Mesothelial cell of epicardium (in vitro differentiated cells): ENCODE data around the gene SLC6A7. TPM values are rescaled to one million over a fixed set of nuclear protein-coding genes. Genes with fewer than 3 reads are reported as not detected.
A peak's percentile ranks its signal among the peaks of the same experiment; 100 is the strongest.

ENCODE experiments used
- DNase-seq, 2 experiments: peaks; one replicate each; pipeline ENCODE4 v3.0.0; 2021; ENCODE audit warnings: low spot score in 2 of 2; ENCODE audit not compliant: unreplicated experiment in 2 of 2
- H3K27ac Mint-ChIP-seq: 2 replicates; pipeline ENCODE4 v1.8.0; 2021; ENCODE audit warnings: mixed read lengths
- H3K27me3 Mint-ChIP-seq: 2 replicates; pipeline ENCODE4 v1.8.0; 2021; ENCODE audit warnings: low read depth, mixed read lengths
- H3K36me3 Mint-ChIP-seq: 2 replicates; pipeline ENCODE4 v1.8.0; 2021; ENCODE audit warnings: mixed read lengths
- H3K4me1 Mint-ChIP-seq: 2 replicates; pipeline ENCODE4 v1.8.0; 2021; ENCODE audit warnings: mixed read lengths
- H3K4me3 Mint-ChIP-seq: 2 replicates; pipeline ENCODE4 v1.8.0; 2021; ENCODE audit warnings: mild to moderate bottlenecking, moderate library complexity, mixed read lengths
- H3K9me3 Mint-ChIP-seq: 2 replicates; pipeline ENCODE4 v1.8.0; 2021; ENCODE audit warnings: mixed read lengths
- total RNA-seq: library from RNA; stranded (reverse); gene quantifications from 3 replicates; pipeline ENCODE4 v1.2.1, GENCODE V29; 2021
- TF ChIP-seq, protein P1 (sequence below): fragments of 200-600 bp; sonication (generic); IDR thresholded peaks from one replicate; pipeline ENCODE4 v1.5.0; 2021; ENCODE audit warnings: antibody characterized with exemption; ENCODE audit not compliant: unreplicated experiment

SLC6A7 gene
- total RNA-seq, 1 donor from 2014 or later = not detected

DNA sequence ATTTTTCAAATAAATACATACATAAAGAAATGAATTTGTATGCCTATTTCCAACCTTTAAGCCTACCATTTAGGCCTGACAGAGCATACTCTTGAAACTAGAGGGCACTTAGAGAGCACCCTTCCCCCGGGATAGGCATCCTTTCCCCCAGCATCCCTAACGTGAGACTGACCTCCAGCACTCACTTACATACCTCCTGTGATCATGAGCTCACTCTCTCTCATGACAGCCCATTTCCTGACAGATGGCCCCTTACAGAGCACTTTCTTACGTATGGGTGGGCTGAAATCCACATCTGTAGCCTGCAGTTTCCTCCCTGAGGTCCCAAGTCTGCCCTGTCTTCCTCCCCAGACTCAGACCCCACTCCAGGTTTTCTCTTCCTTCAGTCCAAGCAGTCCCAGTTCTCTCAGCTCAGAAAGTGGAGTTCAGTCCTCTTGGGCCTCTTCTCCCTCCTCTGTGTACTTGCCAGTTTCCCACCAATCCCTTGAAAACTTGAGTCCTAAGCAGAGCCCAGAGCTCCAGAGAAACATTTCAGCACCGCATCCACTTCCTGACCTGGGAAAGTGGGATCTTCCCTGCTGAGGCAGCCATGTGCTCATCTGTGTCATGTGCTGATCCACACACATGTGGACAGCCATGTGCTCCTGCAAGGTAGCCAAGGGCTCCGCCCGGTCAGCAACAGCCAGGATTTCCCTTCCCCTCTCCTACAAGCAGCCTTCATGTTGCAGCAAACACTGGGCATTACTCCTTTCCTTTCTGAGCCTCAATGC is 25.5 kb upstream of the SLC6A7 start:
- peaks cover 40% of the 10 kb centered on the region for H3K27me3 Mint-ChIP-seq
- no peak for DNase-seq
- H3K27ac Mint-ChIP-seq = peak overlapping the region; percentile 63
- H3K36me3 Mint-ChIP-seq = no peaks in the 10 kb centered on the region
- H3K9me3 Mint-ChIP-seq = no peaks in the 10 kb centered on the region
- H3K4me1 Mint-ChIP-seq = peaks cover 43% of the 10 kb centered on the region
- no peak overlapping the region for H3K4me3 Mint-ChIP-seq
- TF ChIP-seq, protein P1, sequence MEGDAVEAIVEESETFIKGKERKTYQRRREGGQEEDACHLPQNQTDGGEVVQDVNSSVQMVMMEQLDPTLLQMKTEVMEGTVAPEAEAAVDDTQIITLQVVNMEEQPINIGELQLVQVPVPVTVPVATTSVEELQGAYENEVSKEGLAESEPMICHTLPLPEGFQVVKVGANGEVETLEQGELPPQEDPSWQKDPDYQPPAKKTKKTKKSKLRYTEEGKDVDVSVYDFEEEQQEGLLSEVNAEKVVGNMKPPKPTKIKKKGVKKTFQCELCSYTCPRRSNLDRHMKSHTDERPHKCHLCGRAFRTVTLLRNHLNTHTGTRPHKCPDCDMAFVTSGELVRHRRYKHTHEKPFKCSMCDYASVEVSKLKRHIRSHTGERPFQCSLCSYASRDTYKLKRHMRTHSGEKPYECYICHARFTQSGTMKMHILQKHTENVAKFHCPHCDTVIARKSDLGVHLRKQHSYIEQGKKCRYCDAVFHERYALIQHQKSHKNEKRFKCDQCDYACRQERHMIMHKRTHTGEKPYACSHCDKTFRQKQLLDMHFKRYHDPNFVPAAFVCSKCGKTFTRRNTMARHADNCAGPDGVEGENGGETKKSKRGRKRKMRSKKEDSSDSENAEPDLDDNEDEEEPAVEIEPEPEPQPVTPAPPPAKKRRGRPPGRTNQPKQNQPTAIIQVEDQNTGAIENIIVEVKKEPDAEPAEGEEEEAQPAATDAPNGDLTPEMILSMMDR = no peak

DNA sequence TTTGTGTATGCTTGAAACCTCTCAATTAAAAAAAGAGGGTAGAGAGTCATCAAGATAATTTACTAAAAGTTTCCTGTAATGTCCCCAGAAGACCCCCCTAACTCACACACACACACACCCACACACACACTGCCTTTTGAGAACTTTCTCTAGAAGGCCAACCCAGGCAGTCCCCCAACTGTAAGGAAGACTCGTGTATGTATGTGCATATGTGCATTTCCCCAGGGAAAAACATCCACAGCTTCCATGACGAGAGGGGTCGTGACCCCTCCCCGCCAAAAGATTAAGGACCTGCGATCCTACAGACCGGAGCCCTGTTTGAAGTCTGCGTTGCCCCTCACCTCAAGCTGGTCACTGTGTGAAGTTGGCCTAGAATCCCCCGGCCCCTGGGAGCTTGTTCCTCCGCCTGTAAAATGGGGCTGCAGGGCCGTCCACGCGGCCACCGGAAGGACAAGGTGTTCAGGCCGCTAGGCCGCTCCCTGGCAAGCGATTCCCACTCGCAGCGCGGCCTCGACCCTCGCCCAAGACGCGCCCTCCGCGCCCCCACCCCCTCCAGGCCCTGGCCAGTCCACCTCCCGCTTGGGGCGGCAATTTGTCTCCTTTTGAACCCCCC is 23.7 kb upstream of the SLC6A7 start:
- TF ChIP-seq, protein P1 = no peak
- DNase-seq = no peak
- peaks cover 54% of the 10 kb centered on the region for H3K27me3 Mint-ChIP-seq
- no peaks in the 10 kb centered on the region for H3K36me3 Mint-ChIP-seq
- no peaks in the 10 kb centered on the region for H3K9me3 Mint-ChIP-seq
- H3K27ac Mint-ChIP-seq = no peak overlapping the region
- H3K4me3 Mint-ChIP-seq = peak overlapping the region; percentile 13
- H3K4me1 Mint-ChIP-seq = peaks cover 39% of the 10 kb centered on the region

DNA sequence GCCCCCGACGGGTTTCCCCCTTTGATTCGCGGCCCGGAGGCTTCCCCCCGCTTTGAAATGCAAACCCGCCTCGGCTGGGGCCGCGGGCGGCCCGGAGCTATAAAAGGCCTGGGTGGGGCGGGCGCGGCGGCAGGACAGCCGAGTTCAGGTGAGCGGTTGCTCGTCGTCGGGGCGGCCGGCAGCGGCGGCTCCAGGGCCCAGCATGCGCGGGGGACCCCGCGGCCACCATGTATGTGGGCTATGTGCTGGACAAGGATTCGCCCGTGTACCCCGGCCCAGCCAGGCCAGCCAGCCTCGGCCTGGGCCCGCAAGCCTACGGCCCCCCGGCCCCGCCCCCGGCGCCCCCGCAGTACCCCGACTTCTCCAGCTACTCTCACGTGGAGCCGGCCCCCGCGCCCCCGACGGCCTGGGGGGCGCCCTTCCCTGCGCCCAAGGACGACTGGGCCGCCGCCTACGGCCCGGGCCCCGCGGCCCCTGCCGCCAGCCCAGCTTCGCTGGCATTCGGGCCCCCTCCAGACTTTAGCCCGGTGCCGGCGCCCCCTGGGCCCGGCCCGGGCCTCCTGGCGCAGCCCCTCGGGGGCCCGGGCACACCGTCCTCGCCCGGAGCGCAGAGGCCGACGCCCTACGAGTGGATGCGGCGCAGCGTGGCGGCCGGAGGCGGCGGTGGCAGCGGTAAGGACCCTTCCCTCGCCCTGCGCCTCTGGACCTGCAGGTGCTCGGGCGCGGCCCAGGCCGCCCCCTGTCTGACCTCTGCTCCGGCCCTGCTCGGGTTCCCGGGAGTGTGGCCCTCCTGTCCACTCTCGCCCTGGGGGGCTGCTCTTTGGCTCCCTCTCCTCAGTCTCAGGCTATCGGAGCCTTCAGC is 23.0 kb upstream of the SLC6A7 start, which contains the start of gene CDX1:
Gene CDX1 (plus strand): TSS at position 129 of the 862 bp plus-strand sequence. CDS start 99 bp downstream, at position 228.
- no peaks in the 10 kb centered on the region for H3K9me3 Mint-ChIP-seq
- H3K27me3 Mint-ChIP-seq = peaks cover 54% of the 10 kb centered on the region
- no peak within 1 kb of the TSS for H3K27ac Mint-ChIP-seq
- H3K36me3 Mint-ChIP-seq = no peaks in the 10 kb centered on the region
- DNase-seq = no peak
- peaks cover 34% of the 10 kb centered on the region for H3K4me1 Mint-ChIP-seq
- H3K4me3 Mint-ChIP-seq = peak within 1 kb of the TSS; percentile 54
- TF ChIP-seq, protein P1 = no peak

DNA sequence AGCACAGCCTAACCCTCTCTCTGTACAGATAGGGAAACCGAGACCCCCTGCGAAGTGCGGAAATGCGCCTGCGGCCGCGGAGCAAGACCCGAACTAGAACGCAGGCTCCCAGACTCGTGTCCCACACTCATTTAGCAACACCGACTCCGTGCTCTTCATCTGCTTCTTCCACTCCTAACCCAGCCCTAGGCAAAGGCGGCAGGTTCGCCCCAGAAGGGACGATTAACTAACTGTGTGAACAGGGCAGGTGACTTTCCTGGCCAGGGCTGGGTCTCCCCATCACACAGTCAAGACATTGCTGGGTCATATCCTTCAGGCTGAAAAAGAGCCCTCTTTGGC is 22.4 kb upstream of the SLC6A7 start:
- peak overlapping the region; percentile 54 for H3K4me3 Mint-ChIP-seq
- DNase-seq = no peak
- TF ChIP-seq, protein P1 = no peak
- H3K4me1 Mint-ChIP-seq = peaks cover 30% of the 10 kb centered on the region
- H3K27ac Mint-ChIP-seq = no peak overlapping the region
- no peaks in the 10 kb centered on the region for H3K9me3 Mint-ChIP-seq
- peaks cover 56% of the 10 kb centered on the region for H3K27me3 Mint-ChIP-seq
- no peaks in the 10 kb centered on the region for H3K36me3 Mint-ChIP-seq

DNA sequence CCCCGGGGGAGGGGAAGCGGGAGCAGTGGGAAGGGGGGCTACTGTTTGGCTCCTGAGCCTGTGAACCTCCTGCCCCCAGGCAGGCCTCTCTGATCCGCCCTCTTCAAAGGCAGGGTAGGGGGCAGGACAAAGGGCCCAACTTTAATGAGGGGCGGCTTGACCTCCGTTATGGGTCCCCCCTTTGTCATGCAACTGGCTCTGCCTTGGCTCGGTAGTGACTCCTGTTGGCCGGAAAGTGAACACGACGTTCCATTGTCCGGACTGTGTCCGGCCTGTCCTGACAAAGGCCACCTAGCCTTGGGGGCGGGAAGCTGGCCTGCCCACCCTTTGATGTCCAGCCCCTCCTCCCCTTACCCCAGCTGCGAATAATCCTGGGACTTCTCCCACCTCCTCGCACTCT is 22.0 kb upstream of the SLC6A7 start:
- Mint-ChIP-seq H3K4me3 (no peak overlapping the region), H3K36me3 (no peaks in the 10 kb centered on the region), H3K27me3 (peaks cover 56% of the 10 kb centered on the region), H3K4me1 (peaks cover 29% of the 10 kb centered on the region), H3K9me3 (no peaks in the 10 kb centered on the region), H3K27ac (no peak overlapping the region)
- DNase-seq = no peak
- TF ChIP-seq, protein P1 = peak; percentile 17
